Adrenal gland (tissue), 12 donors: Measurements from ENCODE around the gene SFXN3. TPM values are rescaled to one million over a fixed set of nuclear protein-coding genes. Genes with fewer than 3 reads are reported as not detected.

ENCODE experiments used
- DNase-seq, 7 donors: peaks; one replicate each; pipeline ENCODE4 v3.0.0-alpha.2; 2019 to 2020
- H3K27ac ChIP-seq, 5 donors: fragments of 200-600 bp; sonication (generic) in 4 of 5; 1 replicate in 3 of 5; 2 replicates in 2 of 5; pipeline versions ENCODE4 v1.5.1 to v1.8.0; 2016 to 2020; ENCODE audit warnings: mild to moderate bottlenecking in 1 of 5
- H3K27me3 ChIP-seq: fragments of 200-600 bp; 2 replicates; pipeline ENCODE4 v1.8.0; 2021
- H3K36me3 ChIP-seq, 2 donors: fragments of 200-600 bp; replicated peaks in 1 of 2; 1 replicate in 1 of 2; 2 replicates in 1 of 2; pipeline versions ENCODE4 v1.5.1 to v1.8.0; 2018 to 2022
- H3K4me1 ChIP-seq, 2 donors: fragments of 200-600 bp; replicated peaks in 1 of 2; 1 replicate in 1 of 2; 2 replicates in 1 of 2; pipeline versions ENCODE4 v1.5.1 to v1.8.0; 2018 to 2021
- H3K4me3 ChIP-seq, 4 donors: fragments of 200-600 bp; sonication (generic) in 3 of 4; one replicate each; pipeline ENCODE4 v1.5.1; 2016 to 2018
- H3K9me3 ChIP-seq, 3 donors: fragments of 200-600 bp; sonication (generic) in 1 of 3; replicated peaks in 1 of 3; 1 replicate in 2 of 3; 2 replicates in 1 of 3; pipeline versions ENCODE4 v1.5.1 to v1.8.0; 2016 to 2021
- POLR2A ChIP-seq, 2 donors: fragments of 450-650 bp; IDR thresholded peaks; one replicate each; pipeline ENCODE4 v1.6.1; 2017; ENCODE audit warnings: antibody characterized with exemption in 2 of 2, mild to moderate bottlenecking in 2 of 2, moderate library complexity in 1 of 2
- WGBS, 4 donors: extraction: QIAGEN DNeasy Blood & Tissue Kit in 2 of 4; methylation state at CpG; one replicate each; pipeline versions ENCODE4 v1.1.5 to v1.1.7; 2013 to 2017; 5-methylcytosine and 5-hydroxymethylcytosine counted together
- intact Hi-C, 2 donors: fragments of 100-400 bp; cut with DNase I; formaldehyde crosslinking; loops; one replicate each; pipeline versions ENCODE4 v1.14.1 to v1.15.0; 2022 to 2023
- polyA plus RNA-seq, 3 donors: library from polyadenylated mRNA; stranded (reverse); fragments of 200-250 nt in 2 of 3; fragments of 350-450 nt in 1 of 3; fragmentation: Illumina TruSeq in 1 of 3; extraction: RNeasy Lipid Tissue Mini Kit (QIAGEN cat#74804) in 1 of 3; gene quantifications; one replicate each; pipeline ENCODE4 v1.2.3, GENCODE V29; 2013 to 2014
- total RNA-seq, 9 donors: library from RNA; depleted of rRNA in 4 of 9; stranded (reverse); fragments of >200 nt in 4 of 9; fragments of 120-200 nt in 1 of 9; fragmentation: NEBNext Ultra II Directional in 1 of 9; extraction: Animal tissue kit (Norgen Biotek cat#: 25700) in 1 of 9; gene quantifications; one replicate each; pipeline versions ENCODE4 v1.1.0 to v1.2.4, GENCODE V29; 2013 to 2023
- TF ChIP-seq, protein P1 (sequence below), 6 experiments: fragments of 450-650 bp in 4 of 6; fragments of 200-600 bp in 2 of 6; sonication (generic) in 1 of 6; IDR thresholded peaks; 1 replicate in 5 of 6; 2 replicates in 1 of 6; pipeline versions ENCODE4 v1.5.1 to v1.8.0; 2016 to 2021; ENCODE audit warnings: antibody characterized with exemption in 6 of 6, mild to moderate bottlenecking in 2 of 6, moderate library complexity in 1 of 6
- donor health status: healthy with polysubstance abuse.
- donor health status: Bipolar disorder and iron deficiency.
- donor health status: DM: yes; HTN: yes; CAD: no.
- donor health status: DM: no; HTN: no; CAD: no.
- donor health status: DM: no; HTN: no; CAD: no.
- donor health status: DM: yes; HTN: yes; CAD: no.

Gene SFXN3
- total and polyA plus RNA-seq, 12 donors = 20.4 to 54.0 (median 31.0) TPM

DNA sequence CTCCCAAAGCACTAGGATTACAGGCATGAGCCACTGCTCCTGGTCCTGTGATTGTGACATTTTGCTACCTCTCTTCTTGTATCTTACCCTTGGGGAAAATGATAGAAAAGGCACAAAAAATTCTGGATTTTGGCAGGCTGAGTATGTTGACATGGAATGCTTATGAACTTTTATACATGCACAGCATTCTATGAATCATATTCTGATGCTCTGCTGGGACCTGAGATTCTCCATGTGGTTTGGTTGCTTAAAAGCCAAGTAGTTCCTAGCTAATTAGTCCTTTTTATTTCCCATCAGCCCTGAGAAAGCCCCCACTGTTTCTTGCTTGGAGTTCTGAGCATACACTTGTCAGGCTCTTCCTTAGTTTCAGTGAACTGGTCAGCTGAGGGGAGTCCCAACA, 22.5 kb downstream of the SFXN3 start:
- H3K9me3 ChIP-seq = no peaks in the 10 kb centered on the region
- TF ChIP-seq, protein P1, sequence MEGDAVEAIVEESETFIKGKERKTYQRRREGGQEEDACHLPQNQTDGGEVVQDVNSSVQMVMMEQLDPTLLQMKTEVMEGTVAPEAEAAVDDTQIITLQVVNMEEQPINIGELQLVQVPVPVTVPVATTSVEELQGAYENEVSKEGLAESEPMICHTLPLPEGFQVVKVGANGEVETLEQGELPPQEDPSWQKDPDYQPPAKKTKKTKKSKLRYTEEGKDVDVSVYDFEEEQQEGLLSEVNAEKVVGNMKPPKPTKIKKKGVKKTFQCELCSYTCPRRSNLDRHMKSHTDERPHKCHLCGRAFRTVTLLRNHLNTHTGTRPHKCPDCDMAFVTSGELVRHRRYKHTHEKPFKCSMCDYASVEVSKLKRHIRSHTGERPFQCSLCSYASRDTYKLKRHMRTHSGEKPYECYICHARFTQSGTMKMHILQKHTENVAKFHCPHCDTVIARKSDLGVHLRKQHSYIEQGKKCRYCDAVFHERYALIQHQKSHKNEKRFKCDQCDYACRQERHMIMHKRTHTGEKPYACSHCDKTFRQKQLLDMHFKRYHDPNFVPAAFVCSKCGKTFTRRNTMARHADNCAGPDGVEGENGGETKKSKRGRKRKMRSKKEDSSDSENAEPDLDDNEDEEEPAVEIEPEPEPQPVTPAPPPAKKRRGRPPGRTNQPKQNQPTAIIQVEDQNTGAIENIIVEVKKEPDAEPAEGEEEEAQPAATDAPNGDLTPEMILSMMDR (IDR thresholded peaks at IDR 0.05) = no peak
- TF ChIP-seq POLR2A (IDR thresholded peaks at IDR 0.05) = no peak
- H3K4me3 ChIP-seq = no peak overlapping the region
- intact Hi-C loops = no loop called here
- H3K27me3 ChIP-seq = peaks cover 24% of the 10 kb centered on the region
- H3K36me3 ChIP-seq = no peaks in the 10 kb centered on the region
- no peak for DNase-seq
- H3K4me1 ChIP-seq = peaks cover 0 to 8% of the 10 kb centered on the region in 2 donors
- no peak overlapping the region for H3K27ac ChIP-seq

- H3K9me3 ChIP-seq = no peaks in the 10 kb centered on the region
- H3K4me3 ChIP-seq = no peak overlapping the region
- H3K27ac ChIP-seq = no peak overlapping the region
- H3K27me3 ChIP-seq = peaks cover 16% of the 10 kb centered on the region
- WGBS, 4 donors = 60 to 68% (median 66%) methylated on average over 1 of the region's 1 CpG
- H3K4me1 ChIP-seq = peaks cover 0 to 8% of the 10 kb centered on the region in 2 donors
- TF ChIP-seq, protein P1 (IDR thresholded peaks at IDR 0.05) = no peak
- TF ChIP-seq POLR2A (IDR thresholded peaks at IDR 0.05) = no peak
- DNase-seq = no peak
- intact Hi-C loops = no loop called here
- H3K36me3 ChIP-seq = no peaks in the 10 kb centered on the region
Observed at GRCh38 chr10:101054351-101054750, 23.3 kb downstream of the SFXN3 start.

- DNase-seq = no peak
- intact Hi-C loops = no loop called here
- Histone ChIP-seq H3K9me3 (no peaks in the 10 kb centered on the region), H3K4me1 (peaks cover 0 to 7% of the 10 kb centered on the region in 2 donors), H3K27ac (no peak overlapping the region), H3K27me3 (peaks cover 10% of the 10 kb centered on the region), H3K4me3 (no peak overlapping the region), H3K36me3 (no peaks in the 10 kb centered on the region)
- TF ChIP-seq, protein P1 (IDR thresholded peaks at IDR 0.05) = no peak
- TF ChIP-seq POLR2A (IDR thresholded peaks at IDR 0.05) = no peak
- 85 to 92% (median 90%) methylated on average over 5 of the region's 5 CpGs for WGBS, 4 donors
Observed at GRCh38 chr10:101054876-101055275, 23.8 kb downstream of the SFXN3 start.

GRCh38 chr10:101055411-101055810, 24.4 kb downstream of the SFXN3 start:
- intact Hi-C loops = no loop called here
- Histone ChIP-seq H3K27me3 (peaks cover 5% of the 10 kb centered on the region), H3K9me3 (no peaks in the 10 kb centered on the region), H3K4me3 (no peak overlapping the region), H3K27ac (no peak overlapping the region), H3K4me1 (peaks cover 4 to 7% of the 10 kb centered on the region in 2 donors), H3K36me3 (no peaks in the 10 kb centered on the region)
- TF ChIP-seq, protein P1 (IDR thresholded peaks at IDR 0.05) = no peak
- WGBS, 4 donors = 72 to 95% (median 83%) methylated on average over 4 of the region's 4 CpGs
- DNase-seq = no peak
